GM21367 (cell line): ENCODE results near the gene SCRN2.

Source experiments
- ATAC-seq: cut with Tn5 transposase; IDR thresholded peaks from one replicate; pipeline ENCODE4 v1.9.1; 2021; ENCODE audit not compliant: unreplicated experiment

SCRN2 gene

DNA sequence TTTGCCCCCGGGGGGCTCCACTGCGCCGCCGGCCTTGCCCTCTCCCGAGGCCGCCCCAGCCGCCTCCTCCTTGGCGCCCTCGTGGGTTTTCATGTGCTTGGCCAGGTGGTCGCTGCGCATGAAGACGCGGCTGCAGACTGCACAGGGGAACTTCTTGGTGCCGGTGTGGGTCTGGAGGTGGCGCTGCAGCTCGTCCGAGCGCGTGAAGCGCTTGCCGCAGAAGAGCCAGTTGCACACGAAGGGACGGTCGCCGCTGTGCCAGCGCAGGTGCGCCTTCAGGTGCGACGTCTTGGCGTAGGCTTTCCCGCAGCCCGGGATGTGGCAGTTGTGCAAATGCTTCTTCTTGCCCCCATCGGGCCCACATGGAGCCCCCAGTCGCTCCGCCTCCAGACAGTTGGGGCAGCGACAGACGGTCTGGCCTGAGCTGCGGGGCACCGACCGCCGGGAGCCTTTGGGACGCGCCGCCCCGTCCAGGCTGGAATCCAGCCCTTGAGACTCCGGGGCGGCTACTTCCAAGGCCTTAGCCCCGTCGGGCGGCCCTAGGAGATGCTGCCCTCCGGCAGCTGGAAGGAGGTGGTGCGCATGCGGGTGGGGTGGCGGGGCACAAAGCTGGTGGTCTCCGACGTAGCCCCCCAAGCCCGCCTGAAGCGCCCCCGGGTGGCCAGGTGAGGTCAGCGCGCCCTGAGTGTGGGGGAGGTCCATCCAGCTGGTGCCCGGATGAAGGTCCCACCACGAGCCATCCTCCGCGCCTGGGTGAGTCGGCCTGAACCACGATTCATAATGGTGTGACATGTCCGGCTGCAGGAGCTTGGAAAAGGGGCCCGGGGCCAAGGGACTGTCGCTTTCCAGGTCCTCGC is 6.5 kb upstream of the SCRN2 start:
- ATAC-seq = no peak

GRCh38 chr17:47846716-47847340 is 5.8 kb upstream of the SCRN2 start:
- ATAC-seq = no peak

DNA sequence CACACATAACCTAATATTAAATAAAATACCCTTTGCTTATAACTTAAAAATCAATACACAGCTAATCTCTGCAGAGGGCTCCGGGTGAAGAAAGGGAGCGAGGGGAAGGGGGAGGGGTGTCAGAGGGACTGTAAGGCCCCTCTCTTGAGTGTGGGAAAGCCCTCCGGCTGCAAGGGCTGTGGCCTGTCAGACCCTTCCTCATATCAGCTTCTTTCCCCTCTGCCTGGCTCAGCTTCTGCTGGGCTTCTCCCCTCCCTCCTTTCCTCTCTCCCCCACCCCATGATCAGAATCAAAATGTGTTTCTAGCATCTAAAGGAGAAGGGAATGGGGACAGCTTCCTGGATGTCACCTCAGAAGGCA is 4.6 kb upstream of the SCRN2 start:
- ATAC-seq = no peak

DNA sequence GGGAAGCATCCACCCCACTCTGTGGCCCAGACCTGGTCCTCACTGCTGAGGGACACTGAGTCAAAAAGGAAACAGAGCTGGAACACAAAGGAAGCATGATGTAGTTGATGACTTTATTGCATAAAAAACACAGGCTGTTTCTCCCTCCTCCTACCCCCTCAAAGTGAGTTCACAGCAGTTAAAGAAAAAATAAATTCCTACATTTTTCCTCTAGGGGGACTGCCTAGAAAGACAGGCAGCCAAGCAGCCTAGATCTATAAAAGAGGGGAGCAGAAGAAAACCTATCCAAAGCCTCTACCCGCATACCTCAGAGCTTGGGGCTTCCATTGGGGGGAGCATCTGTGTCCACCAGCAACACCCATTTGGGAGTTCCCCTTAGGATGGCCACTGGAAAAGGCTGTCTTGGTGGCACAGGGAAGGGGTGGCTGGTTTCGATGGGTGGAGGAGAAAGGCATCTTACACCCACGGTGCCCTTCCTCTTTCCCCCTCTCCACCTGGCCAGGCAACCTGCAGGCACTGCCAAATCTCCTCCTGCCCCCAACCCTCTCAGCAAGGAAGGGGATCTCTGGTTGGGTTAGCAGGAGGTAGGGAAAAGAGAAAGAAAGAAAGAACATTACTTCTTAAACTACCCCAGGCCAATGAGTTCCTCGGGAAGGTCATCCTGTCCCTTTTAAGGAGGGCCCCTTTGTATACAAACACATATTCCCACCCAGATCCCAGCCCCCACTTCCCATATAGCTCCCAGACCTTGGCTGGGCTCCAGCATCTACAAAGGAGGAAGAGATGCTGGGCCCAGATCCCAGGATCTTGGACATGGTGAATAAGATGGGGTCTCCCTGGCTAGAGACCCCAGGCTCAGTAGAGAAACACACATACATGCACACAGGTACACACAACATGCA is 4.0 kb upstream of the SCRN2 start:
- no peak for ATAC-seq

DNA sequence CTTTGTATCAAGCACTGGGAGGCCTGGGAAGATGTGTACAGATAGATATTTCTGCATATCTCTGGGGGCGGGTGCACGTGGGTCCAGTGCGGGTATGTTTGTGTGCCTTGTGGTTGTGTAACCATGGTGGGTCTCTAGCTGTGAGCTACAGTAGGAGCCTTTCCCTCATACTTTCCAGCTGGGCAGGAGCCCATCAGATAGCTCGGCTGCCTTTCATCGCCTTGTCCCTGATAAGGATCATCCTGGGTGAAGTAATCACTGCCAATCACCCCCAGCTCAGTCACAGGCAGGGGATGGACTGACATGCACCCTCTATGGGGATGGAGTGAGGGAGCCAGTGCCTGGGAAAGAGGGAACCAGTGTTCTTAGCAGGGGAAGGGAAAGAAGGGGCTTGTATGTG is 3.2 kb upstream of the SCRN2 start:
- ATAC-seq = no peak

DNA sequence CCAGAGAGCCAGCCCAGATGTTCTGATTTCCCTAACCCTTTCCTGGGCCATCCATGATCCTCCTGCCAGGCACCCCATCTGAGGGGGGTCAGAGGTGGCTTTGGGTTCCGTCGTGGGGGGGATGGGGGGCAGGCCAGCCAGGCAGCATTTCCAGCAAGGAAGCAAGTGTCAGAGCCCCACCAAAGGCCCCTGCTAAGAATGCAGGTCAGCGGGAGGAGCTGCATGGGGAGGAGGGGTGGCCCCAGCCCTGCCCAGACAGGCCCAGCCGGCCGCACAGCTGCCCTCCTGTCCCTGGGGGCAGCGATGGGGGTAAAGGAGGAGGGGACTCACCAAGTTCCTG is 2.3 kb upstream of the SCRN2 start:
- no peak for ATAC-seq

DNA sequence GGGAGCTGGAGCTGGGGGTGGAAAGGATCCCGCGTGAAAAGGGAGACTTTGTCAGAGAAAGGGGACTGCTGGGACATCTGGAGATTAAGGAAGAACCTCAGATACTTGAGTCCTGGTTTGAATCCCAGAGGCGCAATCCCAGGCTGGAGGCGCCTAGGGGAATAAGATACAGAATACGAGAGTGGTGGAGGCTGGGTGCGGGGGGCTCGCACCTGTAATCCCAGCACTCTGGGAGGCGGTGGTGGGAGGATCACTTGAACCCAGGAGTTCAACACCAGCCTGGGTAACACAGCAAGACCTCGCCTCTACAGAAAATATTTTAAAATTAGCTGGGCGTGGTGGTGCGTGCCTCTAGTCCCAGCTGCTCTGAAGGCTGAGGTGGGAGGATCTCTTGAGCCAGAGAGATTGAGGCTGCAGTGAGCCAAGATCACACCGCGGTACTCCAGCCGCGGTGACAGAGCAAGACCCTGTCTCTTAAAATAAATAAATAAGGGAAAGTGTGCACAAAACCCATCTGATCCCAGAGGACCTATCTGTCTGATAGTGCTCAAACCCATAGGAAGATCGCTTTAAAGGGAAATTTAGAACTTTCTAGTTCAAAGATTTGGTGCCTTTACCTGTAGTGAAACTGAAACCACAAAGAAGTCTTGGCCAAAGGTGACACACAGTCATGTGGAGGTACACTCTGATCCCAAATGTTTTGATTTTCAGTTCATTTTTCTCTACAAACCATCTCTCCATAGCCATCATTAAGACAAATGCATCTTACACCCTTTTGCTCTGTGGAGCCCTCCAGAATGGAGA is 617 bp upstream of the SCRN2 start:
- ATAC-seq = no peak

DNA sequence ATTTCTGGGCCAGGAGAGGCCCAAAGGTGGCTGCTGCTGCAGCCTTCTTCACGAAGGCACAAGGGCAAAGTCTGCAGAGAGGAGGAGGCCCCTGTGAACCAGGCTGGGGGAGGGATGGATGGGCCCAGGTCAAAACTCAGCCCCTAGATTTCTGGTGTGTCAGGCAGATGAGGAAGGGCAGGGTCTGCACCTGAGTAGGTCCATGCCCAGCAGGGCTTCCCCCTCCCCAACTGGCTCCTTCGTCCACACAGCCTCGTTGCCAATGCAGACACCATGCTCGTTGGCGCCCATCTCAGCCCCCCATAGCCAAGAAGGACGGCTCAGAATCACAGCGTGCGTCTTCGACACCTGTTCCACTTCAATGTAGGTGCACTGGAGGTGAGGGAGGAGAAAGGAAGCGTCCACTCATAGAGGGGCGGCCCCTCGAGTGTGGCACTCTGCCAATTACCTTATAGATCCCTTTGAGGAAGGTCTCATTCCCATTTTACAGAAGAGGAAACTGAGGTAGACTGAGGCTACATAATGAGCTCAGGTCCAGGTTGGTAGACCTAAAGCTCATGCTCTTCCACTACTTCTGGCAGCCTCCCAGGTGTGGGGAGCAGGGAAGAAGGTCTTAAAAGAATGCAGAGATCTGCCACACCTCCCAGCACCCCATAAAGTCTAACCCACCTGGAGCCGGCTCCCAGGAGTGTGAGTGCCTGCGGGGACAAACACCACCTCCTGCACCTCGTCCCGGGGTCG is 902 bp downstream of the SCRN2 start:
- ATAC-seq = no peak

DNA sequence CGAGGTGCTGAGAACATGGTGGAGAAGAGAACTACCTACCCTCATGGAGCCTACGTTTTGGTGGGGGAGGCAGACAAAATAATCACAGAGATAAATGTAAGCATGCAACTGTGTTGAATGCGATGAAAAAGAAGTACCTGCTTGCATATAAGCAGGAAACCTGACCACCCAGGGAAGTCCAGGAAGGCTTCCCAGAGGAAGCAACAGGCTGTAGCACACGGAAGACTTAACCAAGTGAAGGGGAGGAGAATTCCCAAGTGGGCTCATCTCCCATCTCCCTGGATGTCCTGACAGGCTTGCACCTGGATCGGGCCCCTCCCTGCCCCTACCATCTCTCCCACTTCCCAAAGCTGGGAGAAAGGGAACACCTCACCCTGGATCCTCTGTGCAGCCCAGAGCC is 2.0 kb downstream of the SCRN2 start:
- ATAC-seq = no peak

- no peak for ATAC-seq
Observed at GRCh38 chr17:47838636-47839035, 2.4 kb downstream of the SCRN2 start.

DNA sequence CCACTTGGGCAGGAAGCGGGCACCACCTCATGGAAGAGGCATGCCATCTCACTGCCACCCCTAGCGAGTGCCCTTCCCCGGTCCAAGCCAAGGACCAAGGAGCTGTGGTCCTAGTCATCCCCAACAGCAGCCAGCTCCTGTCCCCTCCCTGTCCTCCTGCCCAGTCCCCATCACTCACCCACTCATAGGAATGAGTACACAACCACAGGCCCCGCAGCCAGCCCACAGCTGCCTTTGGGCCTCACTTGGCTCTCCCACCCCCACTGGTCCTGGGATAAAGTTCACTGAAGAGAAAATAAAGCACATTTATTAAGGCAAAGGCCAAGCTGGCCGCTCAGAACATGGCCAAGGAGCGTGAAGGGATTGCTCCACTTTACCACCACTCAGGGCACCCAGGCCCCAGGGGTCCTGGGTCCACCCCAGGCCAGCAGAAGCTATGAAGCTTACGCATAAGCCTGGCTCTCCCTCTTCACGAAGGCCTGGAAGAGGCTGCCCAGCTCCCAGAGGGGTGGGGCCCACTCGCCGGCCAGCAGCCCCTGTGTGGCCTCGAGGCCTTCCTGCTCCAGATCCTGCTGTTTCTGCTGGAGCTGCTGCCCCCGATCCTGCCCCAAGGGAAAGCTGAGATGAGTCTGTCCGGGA is 3.6 kb downstream of the SCRN2 start:
- ATAC-seq = no peak

- no peak for ATAC-seq
Observed at GRCh38 chr17:47836601-47837000, 4.5 kb downstream of the SCRN2 start.

- ATAC-seq = no peak
Observed at GRCh38 chr17:47834756-47835155, 6.3 kb downstream of the SCRN2 start.

- ATAC-seq = no peak
Observed at GRCh38 chr17:47831934-47832327, 9.1 kb downstream of the SCRN2 start.

DNA sequence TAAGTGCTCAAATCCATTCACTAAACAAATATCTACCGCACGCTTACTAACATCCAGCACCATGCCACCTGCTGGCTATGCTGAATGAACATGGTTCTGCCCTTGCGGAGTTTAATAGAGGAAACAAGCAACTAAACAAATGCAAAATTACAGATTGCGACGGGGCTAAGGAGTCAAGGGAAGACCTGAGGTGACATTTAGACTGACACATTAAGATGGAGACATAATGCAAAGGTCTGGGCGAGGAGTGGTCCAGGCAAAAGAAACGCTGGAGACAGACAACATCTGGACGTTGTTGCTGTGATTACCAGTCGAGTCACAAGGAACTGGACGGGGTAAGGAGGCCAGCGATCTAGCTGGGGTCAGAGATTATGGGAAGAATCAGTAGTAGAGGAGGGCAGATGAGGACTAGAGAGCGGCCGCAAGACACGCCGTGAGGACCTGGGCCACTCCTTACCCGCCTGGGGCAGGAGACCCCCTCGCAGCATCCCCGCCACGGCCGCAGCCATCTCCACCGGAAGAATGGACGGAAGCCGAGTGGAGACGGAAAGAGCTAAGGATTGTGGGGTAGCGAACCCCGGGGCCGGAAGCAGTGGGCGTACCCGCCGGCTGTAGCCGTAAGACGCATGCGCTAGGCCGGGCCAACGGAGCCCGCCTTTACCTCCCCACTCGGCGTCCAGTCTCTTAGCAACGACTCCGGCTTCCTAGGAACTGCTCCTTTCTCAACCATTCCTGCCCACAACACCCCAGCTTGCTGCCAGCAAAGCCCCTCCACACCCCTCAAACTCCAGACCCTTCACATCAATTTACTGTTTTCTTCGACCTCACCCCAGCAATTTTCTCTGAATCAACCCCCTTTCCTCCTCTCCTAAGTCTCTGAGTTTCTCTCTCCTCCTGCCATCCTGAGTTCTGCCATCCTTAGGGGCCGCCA is 9.8 kb downstream of the SCRN2 start, which contains the start of the genes LRRC46 and MRPL10:
Gene LRRC46, plus strand, starts transcription at position 668 of the 931 bp plus-strand sequence. CDS start 320 bp downstream, outside the sequence.
Gene MRPL10, minus strand, starts transcription at position 539 of the 931 bp plus-strand sequence. Its CDS starts 30 bp downstream, at position 509.
- peak; percentile 75 for ATAC-seq

GRCh38 chr17:47830396-47831002 is 10.6 kb downstream of the SCRN2 start:
- no peak for ATAC-seq

- ATAC-seq = no peak
Observed at GRCh38 chr17:47829870-47830269, 11.2 kb downstream of the SCRN2 start.

DNA sequence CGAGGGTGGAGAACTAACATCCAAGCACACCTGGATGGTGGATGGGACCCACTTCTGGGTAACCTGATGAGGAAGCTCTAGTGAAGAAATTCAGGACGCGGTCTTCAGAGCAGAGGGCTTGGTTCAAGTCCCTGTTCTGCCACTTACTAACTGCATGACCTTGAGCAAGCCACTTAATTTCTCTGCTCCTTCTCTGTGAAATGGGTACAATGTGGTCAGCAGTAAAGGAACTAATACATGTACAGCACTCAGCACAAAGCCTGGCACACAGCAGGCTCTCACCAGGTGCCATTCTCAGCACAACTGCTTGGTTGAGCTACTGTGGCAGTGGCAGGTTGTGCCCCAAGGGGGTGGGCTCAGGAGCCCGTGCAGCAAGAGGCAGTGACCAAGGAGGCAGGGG is 17.6 kb downstream of the SCRN2 start:
- ATAC-seq = no peak
